HepG2 (cell line): ENCODE results near the gene SLC38A3. TPM values are rescaled to one million over a fixed set of nuclear protein-coding genes. Genes with fewer than 3 reads are reported as not detected.

Experiments used
- ATAC-seq: fragments of 200-7000 bp; cut with Tn5 transposase; 3 replicates; pipeline ENCODE4 v1.9.1; 2020; ENCODE audit warnings: mild to moderate bottlenecking, moderate library complexity
- BruUV-seq: library from RNA; stranded (reverse); fragments of 400-500 nt; replicated peaks from 2 replicates; lab custom pipeline; 2021; lab: Mats Ljungman, UMichigan
- CTCF ChIA-PET: fragments of 300-600 bp; formaldehyde crosslinking; extraction: SDS; loops from one replicate; lab custom pipeline; 2021; ENCODE audit warnings: low total read pairs, inconsistent platforms, low intra/inter-chr PET ratio; lab: Yijun Ruan, JAX
- POLR2A ChIA-PET: fragments of 350-600 bp; sonication (Branson Sonifier 250); formaldehyde crosslinking; loops from one replicate; lab custom pipeline; 2020; ENCODE audit warnings: antibody characterized with exemption, inconsistent platforms; lab: Yijun Ruan, JAX
- DNase-seq: peaks from one replicate; pipeline ENCODE4 v3.0.0-alpha.2; 2015; ENCODE audit warnings: low spot score
- FAIRE-seq: peaks from 3 replicates; lab custom pipeline; 2011; peaks lifted over from hg19 to GRCh38; lab: Jason Lieb, UNC
- H2AFZ ChIP-seq: one replicate; pipeline ENCODE4 v1.6.1; 2011; ENCODE audit warnings: low read length, inconsistent platforms
- H3K27ac ChIP-seq: fragments of 300-600 bp; 3 replicates; pipeline ENCODE4 v1.8.0; 2011; ENCODE audit warnings: mixed run types, mild to moderate bottlenecking, mixed read lengths, low read length, inconsistent platforms; ENCODE audit not compliant: insufficient read depth; ENCODE audit errors: extremely low read length
- H3K27me3 ChIP-seq, 2 experiments: fragments of 200-600 bp in 1 of 2; 2 replicates in 1 of 2; 3 replicates in 1 of 2; pipeline versions ENCODE4 v1.6.0 to v1.8.0; 2011; ENCODE audit warnings: low read length in 2 of 2, mild to moderate bottlenecking in 2 of 2, moderate library complexity in 2 of 2, inconsistent platforms in 1 of 2; ENCODE audit not compliant: insufficient read depth in 2 of 2, control insufficient read depth in 1 of 2
- H3K36me3 ChIP-seq, 2 experiments: fragments of 200-600 bp in 1 of 2; replicated peaks in 1 of 2; 2 replicates in 1 of 2; 3 replicates in 1 of 2; pipeline versions ENCODE4 v1.5.1 to v1.8.0; 2011; ENCODE audit warnings: low read length in 2 of 2, inconsistent platforms in 1 of 2; ENCODE audit not compliant: insufficient read depth in 2 of 2, control insufficient read depth in 1 of 2
- H3K4me1 ChIP-seq: 2 replicates; pipeline ENCODE4 v1.5.1; 2012; ENCODE audit warnings: low read length, inconsistent platforms; ENCODE audit not compliant: insufficient read depth
- H3K4me2 ChIP-seq: 2 replicates; pipeline ENCODE4 v1.6.0; 2011; ENCODE audit warnings: low read depth, low read length, inconsistent platforms
- H3K4me3 ChIP-seq, 3 experiments: fragments of 200-600 bp in 1 of 3; sonication (generic), shearing (Covaris generic) in 1 of 3; replicated peaks in 1 of 3; 2 replicates each; pipeline ENCODE4 v1.5.1; 2011 to 2016; ENCODE audit warnings: low read length in 3 of 3, inconsistent platforms in 2 of 3, low read depth in 2 of 3, mild to moderate bottlenecking in 2 of 3, control low read depth in 1 of 3, mixed read lengths in 1 of 3; ENCODE audit not compliant: insufficient read depth in 1 of 3
- H3K79me2 ChIP-seq: one replicate; pipeline ENCODE4 v1.6.1; 2011; ENCODE audit warnings: low read length, inconsistent platforms; ENCODE audit not compliant: insufficient read depth
- H3K9ac ChIP-seq: 2 replicates; pipeline ENCODE4 v1.6.0; 2011; ENCODE audit warnings: mild to moderate bottlenecking, low read depth, low read length, inconsistent platforms; ENCODE audit not compliant: insufficient read depth
- H3K9me3 ChIP-seq: 2 replicates; pipeline ENCODE4 v1.5.1; 2012; ENCODE audit warnings: mild to moderate bottlenecking, low read length
- H4K20me1 ChIP-seq: 2 replicates; pipeline ENCODE4 v1.6.0; 2011; ENCODE audit warnings: inconsistent platforms, mild to moderate bottlenecking, low read length, moderate library complexity; ENCODE audit not compliant: insufficient read depth
- CBFB ChIP-seq: sonication (generic); formaldehyde crosslinking; IDR thresholded peaks from 2 replicates; pipeline ENCODE4 v1.4.0; 2020; ENCODE audit warnings: missing genetic modification reagents
- FOXJ3 ChIP-seq: sonication (generic); formaldehyde crosslinking; IDR thresholded peaks from 2 replicates; pipeline ENCODE4 v1.4.0; 2020; ENCODE audit warnings: missing genetic modification reagents, mild to moderate bottlenecking, borderline replicate concordance
- HOXA3 ChIP-seq: sonication (generic); formaldehyde crosslinking; IDR thresholded peaks from 2 replicates; pipeline ENCODE4 v1.5.0; 2020; ENCODE audit warnings: missing genetic modification reagents
- HOXA9 ChIP-seq: sonication (generic); formaldehyde crosslinking; IDR thresholded peaks from 2 replicates; pipeline ENCODE4 v1.8.1; 2022; ENCODE audit warnings: missing genetic modification reagents, mild to moderate bottlenecking, moderate library complexity, borderline replicate concordance
- HOXD1 ChIP-seq: sonication (generic); formaldehyde crosslinking; IDR thresholded peaks from 2 replicates; pipeline ENCODE4 v1.5.0; 2020; ENCODE audit warnings: missing genetic modification reagents
- KLF15 ChIP-seq: sonication (generic); formaldehyde crosslinking; IDR thresholded peaks from 2 replicates; pipeline ENCODE4 v1.8.1; 2023; ENCODE audit warnings: borderline replicate concordance, mild to moderate bottlenecking, inconsistent platforms, missing genetic modification reagents, mixed read lengths
- RBFOX2 ChIP-seq: fragments of 200-400 bp; formaldehyde crosslinking; IDR thresholded peaks from 2 replicates; pipeline ENCODE4 v1.6.1; 2017; ENCODE audit warnings: low read depth, mild to moderate bottlenecking, low read length
- RCOR2 ChIP-seq: IDR thresholded peaks from 2 replicates; pipeline ENCODE4 v1.6.1; 2016; ENCODE audit warnings: missing biosample characterization, missing genetic modification reagents
- SP4 ChIP-seq: sonication (generic); formaldehyde crosslinking; IDR thresholded peaks from 2 replicates; pipeline ENCODE4 v1.8.1; 2023; ENCODE audit warnings: mild to moderate bottlenecking, missing genetic modification reagents
- TCF7 ChIP-seq: sonication (generic); IDR thresholded peaks from 2 replicates; pipeline ENCODE4 v1.6.1; 2016; ENCODE audit warnings: antibody characterized with exemption, low read depth
- TERF1 ChIP-seq: sonication (generic); formaldehyde crosslinking; IDR thresholded peaks from 2 replicates; pipeline ENCODE4 v1.8.0; 2022; ENCODE audit warnings: mild to moderate bottlenecking, missing genetic modification reagents, moderate library complexity
- TFDP1 ChIP-seq: IDR thresholded peaks from 2 replicates; pipeline ENCODE4 v1.6.1; 2016; ENCODE audit warnings: missing compliant biosample characterization, missing genetic modification reagents, borderline replicate concordance
- ZBTB21 ChIP-seq: sonication (generic); formaldehyde crosslinking; IDR thresholded peaks from 2 replicates; pipeline ENCODE4 v1.4.0; 2020; ENCODE audit warnings: missing genetic modification reagents
- ZNF556 ChIP-seq: sonication (generic); formaldehyde crosslinking; IDR thresholded peaks from 2 replicates; pipeline ENCODE4 v1.4.0; 2020; ENCODE audit warnings: mild to moderate bottlenecking, missing genetic modification reagents, borderline replicate concordance
- ZNF670 ChIP-seq: sonication (generic); formaldehyde crosslinking; IDR thresholded peaks from 2 replicates; pipeline ENCODE4 v1.8.0; 2022; ENCODE audit warnings: mild to moderate bottlenecking, missing genetic modification reagents, borderline replicate concordance
- ZNF724P ChIP-seq: sonication (generic); formaldehyde crosslinking; IDR thresholded peaks from 2 replicates; pipeline ENCODE4 v1.8.0; 2022; ENCODE audit warnings: missing genetic modification reagents, borderline replicate concordance
- ZNF740 ChIP-seq: sonication (generic); formaldehyde crosslinking; IDR thresholded peaks from 2 replicates; pipeline ENCODE4 v1.4.0; 2020; ENCODE audit warnings: missing genetic modification reagents
- ZNF850 ChIP-seq: sonication (generic); formaldehyde crosslinking; conservative IDR thresholded peaks from 2 replicates; pipeline ENCODE4 v1.9.0; 2021; ENCODE audit warnings: mild to moderate bottlenecking, missing genetic modification reagents
- ZNF878 ChIP-seq: sonication (generic); formaldehyde crosslinking; IDR thresholded peaks from 2 replicates; pipeline ENCODE4 v1.8.1; 2023; ENCODE audit warnings: mild to moderate bottlenecking, missing genetic modification reagents, moderate library complexity
- ZSCAN9 ChIP-seq: IDR thresholded peaks from 2 replicates; pipeline ENCODE4 v1.6.1; 2016; ENCODE audit warnings: borderline replicate concordance
- WGBS: methylation state at CpG from one replicate; pipeline ENCODE4 v1.1.6; 2017; ENCODE audit warnings: low lambda C conversion rate; 5-methylcytosine and 5-hydroxymethylcytosine counted together
- in situ Hi-C: cut with HindIII; loops from 2 replicates; pipeline ENCODE4 v1.10.0; 2017; ENCODE audit warnings: low pct_unique_long_range_greater_than_20kb; ENCODE audit not compliant: extremely low pct_ligation_motif_present
- intact Hi-C: fragments of 100-400 bp; cut with micrococcal nuclease; formaldehyde crosslinking; loops from one replicate; pipeline ENCODE4 v1.10.0; 2022; ENCODE audit not compliant: unreplicated experiment
- polyA plus RNA-seq, 8 experiments: library from polyadenylated mRNA; depleted of rRNA in 3 of 8; stranded (reverse) in 7 of 8; unstranded in 1 of 8; fragments of >200 nt; fragmentation: Illumina TruSeq in 4 of 8; extraction: Trizol in 4 of 8; gene quantifications; 2 replicates each; pipeline versions ENCODE4 v1.2.1 to v1.2.3, GENCODE V29; 2011 to 2016; ENCODE audit warnings: low read depth in 4 of 8, missing spikeins in 1 of 8, mixed read lengths in 1 of 8; ENCODE audit not compliant: insufficient read depth in 1 of 8
- total RNA-seq, 5 experiments: library from RNA; depleted of rRNA; stranded (reverse); fragments of >200 nt; fragmentation: Illumina TruSeq; extraction: Trizol; gene quantifications; 2 replicates each; pipeline ENCODE4 v1.2.3, GENCODE V29; 2016; ENCODE audit warnings: low read depth in 1 of 5

SLC38A3 gene
- total and polyA plus RNA-seq, 2 of the 13 experiments (the other 11 are each of a cell fraction or from before 2014, with no cell fraction given): 29.8 to 164 TPM

GRCh38 chr3:50194903-50195500 lies 10.1 kb upstream of the SLC38A3 start (continued):
- TF ChIP-seq ZNF740 (CRISPR knock-in tag) (no peak), TERF1 (no peak), ZNF670 (CRISPR knock-in tag) (peak; percentile 0; the same call in 1 of the 2 replicates), HOXD1 (CRISPR knock-in tag) (no peak), HOXA9 (no peak), ZBTB21 (no peak), FOXJ3 (CRISPR knock-in tag) (no peak)

- CTCF ChIA-PET: interaction anchor here (1.4 to 4.8 kb wide), 4 partner anchors 10 to 40 kb away, joined by 4 to 265 read pairs (median 10); partner anchors contain the start of gene SLC38A3
- DNase-seq (peak; percentile 97), FAIRE-seq (peak; percentile 100), ATAC-seq (peak; percentile 92)
- Histone ChIP-seq H3K9me3 (no peaks in the 10 kb centered on the region), H4K20me1 (peaks cover 4% of the 10 kb centered on the region), H3K9ac (peak overlapping the region; percentile 82), H3K27me3 (no peaks in the 10 kb centered on the region), H3K4me3 (peak overlapping the region; percentile 35 to 70 (median 36)), H3K79me2 (no peaks in the 10 kb centered on the region), H3K4me1 (peaks cover 55% of the 10 kb centered on the region), H3K27ac (peak overlapping the region; percentile 97), H3K4me2 (peak overlapping the region; percentile 91), H2AFZ (no peak overlapping the region), H3K36me3 (no peaks in the 10 kb centered on the region)
- BruUV-seq: no TSS peak
- intact Hi-C loops (loop anchor here (1.0 kb wide), 2 partner anchors 15 to 26 kb away; no protein-coding TSS in a partner anchor), in situ Hi-C loops (loop anchor here (10.0 kb wide), 1 partner anchor 79 kb away; the partner anchor contains the start of gene LSMEM2)
- WGBS: 0% methylated on average over 1 of the region's 4 CpGs
- POLR2A ChIA-PET: interaction anchor here (0.6 to 4.0 kb wide), 31 partner anchors 12 to 351 kb away, joined by 3 to 844 read pairs (median 6); partner anchors contain the start of genes GNAI2, HYAL1, HYAL3 and IFRD2
- peak; percentile 89 for TF ChIP-seq KLF15 (CRISPR knock-in tag)
- no peak; the same call in 1 of the 2 replicates for TF ChIP-seq ZNF850 (CRISPR knock-in tag)
- peak; percentile 74; the same call in 1 of the 2 replicates for TF ChIP-seq TFDP1 (CRISPR knock-in tag)
- TF ChIP-seq HOXA3 (CRISPR knock-in tag): peak; percentile 37
- TF ChIP-seq RBFOX2: peak; percentile 84
- peak; percentile 36 for TF ChIP-seq ZSCAN9 (CRISPR knock-in tag)
- TF ChIP-seq SP4 (CRISPR knock-in tag): peak; percentile 42
- TF ChIP-seq CBFB (CRISPR knock-in tag): peak; percentile 30; the same call in 1 of the 2 replicates
- no peak; the same call in 1 of the 2 replicates for TF ChIP-seq ZNF556 (CRISPR knock-in tag)
- TF ChIP-seq ZNF878: peak; percentile 80; the same call in 1 of the 2 replicates
- TF ChIP-seq RCOR2: peak; percentile 14; the same call in 1 of the 2 replicates
- peak; percentile 81; the same call in 1 of the 2 replicates for TF ChIP-seq ZNF724P (CRISPR knock-in tag)
- TF ChIP-seq TCF7: no peak
Observed at GRCh38 chr3:50195501-50196252, 9.4 kb upstream of the SLC38A3 start.
